NT2/D1 (cell line): ENCODE measurements around the gene TTC24.

Experiments
- SUZ12 ChIP-seq: IDR thresholded peaks from 2 replicates; pipeline ENCODE4 v1.6.1; 2011; ENCODE audit not compliant: insufficient read length, insufficient read depth; ENCODE audit errors: extremely low read depth
- YY1 ChIP-seq: IDR thresholded peaks from 2 replicates; pipeline ENCODE4 v1.6.1; 2011; ENCODE audit not compliant: insufficient read length, insufficient read depth
- ZNF274 ChIP-seq: IDR thresholded peaks from 2 replicates; pipeline ENCODE4 v1.6.1; 2011; ENCODE audit warnings: mild to moderate bottlenecking, low read depth, low read length

DNA sequence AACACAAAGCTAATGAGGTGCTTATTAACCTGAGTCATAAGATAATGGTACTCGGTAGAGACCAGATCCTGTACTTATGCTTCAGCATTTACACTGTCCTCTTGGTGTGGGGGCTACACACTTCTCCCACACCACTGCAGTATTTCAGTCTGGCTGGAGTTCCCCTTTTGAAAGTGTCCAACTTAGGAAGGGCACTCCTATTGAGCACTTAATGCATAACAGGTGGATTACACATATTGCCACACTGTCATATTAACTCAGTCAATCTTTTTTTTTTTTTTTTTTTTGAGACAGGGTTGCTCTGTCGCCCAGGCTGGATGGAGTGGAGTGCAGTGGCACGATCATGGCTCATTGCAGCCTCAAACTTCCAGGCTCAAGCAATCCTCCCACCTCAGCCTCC is 20.3 kb downstream of the TTC24 start:
- TF ChIP-seq YY1: no peak
- TF ChIP-seq SUZ12: no peak
- TF ChIP-seq ZNF274: no peak
